Hematopoietic multipotent progenitor cell treated with erythropoietin and hydrocortisone succinate and interleukin-3 and kit ligand, for 8 days (in vitro differentiated cells): ENCODE results near the gene UTF1.
"Not testable (repeated sequence)": the region's sequence is repeated elsewhere in the genome, so short reads cannot be mapped to it uniquely, and the experiment has no call there.

Experiments used
- DNase-seq: peaks from one replicate; pipeline ENCODE4 v3.0.0-alpha.2; 2015

Gene UTF1

DNA sequence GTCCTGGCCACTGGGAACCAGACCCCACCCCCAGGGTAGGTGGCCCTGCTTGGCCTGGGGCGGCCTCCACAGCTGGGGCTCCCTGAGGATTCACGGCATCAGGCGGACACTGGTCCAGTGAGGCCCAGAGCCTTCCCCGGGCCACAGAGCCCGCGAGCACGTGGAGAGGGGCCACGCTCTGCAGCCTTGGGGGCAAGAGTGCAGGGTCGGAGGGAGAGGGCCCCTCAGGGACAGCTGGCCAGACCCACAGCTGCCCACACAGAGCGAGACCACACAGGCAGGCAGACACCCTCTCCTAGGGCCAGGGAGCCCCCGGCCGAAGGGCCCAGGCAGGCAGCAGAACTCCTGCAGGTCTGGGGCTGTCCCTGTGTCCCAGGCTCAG lies 18.3 kb downstream of the UTF1 start:
- no peak for DNase-seq

DNA sequence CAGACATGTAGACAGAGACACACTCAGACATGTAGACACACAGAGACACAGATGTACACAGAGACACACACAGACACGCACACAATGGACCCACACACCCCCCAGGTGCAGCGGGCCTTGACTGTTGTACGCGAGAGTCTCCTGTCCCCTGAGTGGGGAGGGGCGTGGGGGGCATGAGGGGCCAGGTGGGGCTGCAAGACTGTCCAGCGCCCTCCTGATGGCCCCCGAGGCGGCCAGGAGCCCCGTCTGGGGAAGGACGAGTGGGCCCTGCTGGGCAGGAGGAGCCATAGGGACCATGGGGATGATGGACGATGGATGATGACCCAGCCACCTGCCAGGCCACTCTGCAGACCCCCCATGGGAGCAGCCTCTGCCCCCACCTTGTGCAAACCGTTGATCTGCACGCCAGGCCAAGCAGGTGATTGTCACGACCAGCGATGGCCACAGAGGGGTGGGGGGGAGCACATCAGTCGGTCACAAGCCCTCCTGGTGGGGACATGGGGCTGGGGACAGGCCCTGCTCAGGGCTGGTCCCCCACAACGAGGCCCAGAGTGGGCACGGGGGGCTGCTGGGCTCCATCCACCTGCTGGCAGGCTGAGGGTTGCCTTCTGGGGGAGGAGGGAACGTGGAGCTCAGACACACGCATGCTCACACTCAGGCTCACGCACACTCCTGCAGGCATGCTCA lies 19.2 kb downstream of the UTF1 start:
- DNase-seq, result no peak

DNA sequence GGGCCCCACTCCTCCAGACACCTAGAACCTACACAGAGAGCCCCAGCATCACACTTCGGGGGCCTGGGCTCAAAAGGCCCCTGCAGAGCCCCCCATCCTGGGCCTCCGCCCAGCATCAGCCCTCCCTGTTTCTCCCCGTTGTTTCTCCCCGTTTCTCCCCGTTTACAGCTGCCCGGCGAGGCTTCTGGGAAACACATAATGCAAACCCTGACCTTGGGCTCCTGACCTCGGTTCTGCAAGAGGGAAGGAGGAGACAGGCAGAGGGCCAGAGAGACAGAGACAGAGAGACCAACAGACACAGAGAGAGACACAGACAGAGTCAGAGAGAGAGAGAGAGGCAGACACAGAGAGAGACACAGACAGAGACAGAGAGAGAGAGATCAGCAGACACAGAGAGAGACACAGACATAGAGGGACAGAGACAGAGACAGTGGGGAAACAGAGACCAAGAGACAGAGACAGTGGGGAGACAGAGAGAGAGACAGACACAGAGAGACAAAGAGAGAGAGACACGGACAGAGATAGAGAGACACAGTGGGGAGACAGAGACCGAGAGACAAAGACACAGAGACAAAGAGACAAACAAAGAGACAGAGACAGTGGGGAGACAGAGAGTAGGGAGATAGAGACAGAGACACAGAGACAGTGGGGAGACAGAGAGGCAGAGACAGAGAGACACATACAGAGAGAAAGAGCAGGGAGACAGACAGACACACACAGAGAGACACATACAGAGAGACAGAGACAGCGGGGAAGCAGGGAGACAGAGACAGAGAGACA lies 20.1 kb downstream of the UTF1 start:
- DNase-seq, result no peak

DNA sequence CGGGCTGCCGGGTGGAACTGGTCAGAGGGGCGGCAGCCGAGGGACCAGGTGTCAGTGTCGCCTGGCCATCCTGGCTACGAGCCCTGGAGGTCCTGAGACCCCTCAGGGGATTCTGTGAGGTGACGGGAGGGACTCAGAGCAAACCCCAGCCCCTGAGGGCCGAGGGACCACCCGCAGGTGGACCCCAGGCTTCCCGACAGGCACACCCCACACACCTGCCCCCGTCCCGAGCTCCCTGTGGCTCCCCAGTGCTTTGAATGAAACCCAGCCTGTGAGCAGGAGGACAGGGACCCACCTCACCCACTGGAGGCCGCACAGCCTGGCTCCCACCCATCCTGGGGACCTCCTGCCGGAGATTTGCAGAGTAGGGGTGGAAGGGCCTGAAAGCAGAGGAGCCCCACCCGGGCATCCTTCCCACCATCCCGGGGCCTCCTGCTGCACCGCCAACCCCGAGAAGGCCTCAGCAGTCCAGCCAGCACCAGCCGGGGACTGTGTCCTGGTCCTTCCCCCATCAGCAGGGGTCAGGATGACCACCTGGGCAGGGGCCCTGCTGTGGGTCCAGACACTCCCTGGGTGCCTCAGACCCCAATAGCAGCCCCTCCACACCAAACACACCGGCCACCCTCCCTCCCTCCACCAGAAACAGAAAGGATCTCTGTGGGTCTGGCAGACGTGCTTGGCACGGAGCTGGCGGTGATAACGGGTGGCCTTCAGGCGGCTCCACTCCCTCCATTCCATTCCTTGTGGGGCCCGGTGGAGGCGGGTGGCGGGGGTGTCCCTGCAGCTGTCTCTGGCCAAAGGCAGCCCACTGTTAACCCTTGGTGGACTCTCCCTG lies 21.6 kb downstream of the UTF1 start:
- peak; percentile 49 for DNase-seq

DNA sequence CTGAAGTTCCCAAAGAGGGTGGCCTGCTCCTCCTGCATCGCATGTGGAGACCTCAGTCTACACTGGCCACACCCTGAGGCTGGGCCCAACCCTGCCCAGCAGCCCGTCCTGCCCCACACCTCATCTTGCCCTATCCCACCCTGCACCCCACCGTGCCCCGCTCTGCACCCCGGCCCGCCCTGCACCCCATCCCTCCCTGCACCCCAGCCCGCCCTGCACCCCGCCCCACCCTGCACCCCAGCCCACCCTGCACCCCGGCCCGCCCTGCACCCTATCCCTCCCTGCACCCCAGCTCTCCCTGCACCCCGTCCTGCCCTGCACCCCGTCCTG lies 22.2 kb downstream of the UTF1 start:
- no peak for DNase-seq

DNA sequence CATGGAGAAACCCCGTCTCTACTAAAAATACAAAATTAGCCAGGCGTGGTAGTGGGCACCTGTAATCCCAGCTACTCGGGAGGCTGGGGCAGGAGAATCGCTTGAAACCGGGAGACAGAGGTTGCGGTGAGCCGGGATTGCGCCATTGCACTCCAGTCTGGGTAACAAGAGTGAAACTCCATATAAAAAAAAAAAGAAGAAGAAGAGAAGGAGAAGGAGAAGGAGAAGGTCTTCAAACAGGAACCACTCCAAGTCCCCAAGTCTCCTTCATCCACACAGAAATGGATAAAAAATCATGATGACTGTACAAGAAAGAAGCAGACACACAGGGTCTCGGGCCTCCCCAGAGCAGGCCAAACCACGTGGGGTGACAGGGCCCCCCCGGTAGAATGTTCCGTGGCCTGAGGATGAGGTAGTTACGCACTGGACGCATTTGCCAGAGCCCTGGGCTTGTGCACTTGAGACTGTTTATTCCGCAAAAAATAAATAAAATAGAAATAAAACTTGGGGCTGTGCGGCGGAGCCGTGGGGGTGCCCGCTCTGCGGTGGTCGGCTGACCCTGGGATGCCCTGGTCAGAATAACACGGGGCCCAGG lies 23.4 kb downstream of the UTF1 start:
- no peak for DNase-seq

DNA sequence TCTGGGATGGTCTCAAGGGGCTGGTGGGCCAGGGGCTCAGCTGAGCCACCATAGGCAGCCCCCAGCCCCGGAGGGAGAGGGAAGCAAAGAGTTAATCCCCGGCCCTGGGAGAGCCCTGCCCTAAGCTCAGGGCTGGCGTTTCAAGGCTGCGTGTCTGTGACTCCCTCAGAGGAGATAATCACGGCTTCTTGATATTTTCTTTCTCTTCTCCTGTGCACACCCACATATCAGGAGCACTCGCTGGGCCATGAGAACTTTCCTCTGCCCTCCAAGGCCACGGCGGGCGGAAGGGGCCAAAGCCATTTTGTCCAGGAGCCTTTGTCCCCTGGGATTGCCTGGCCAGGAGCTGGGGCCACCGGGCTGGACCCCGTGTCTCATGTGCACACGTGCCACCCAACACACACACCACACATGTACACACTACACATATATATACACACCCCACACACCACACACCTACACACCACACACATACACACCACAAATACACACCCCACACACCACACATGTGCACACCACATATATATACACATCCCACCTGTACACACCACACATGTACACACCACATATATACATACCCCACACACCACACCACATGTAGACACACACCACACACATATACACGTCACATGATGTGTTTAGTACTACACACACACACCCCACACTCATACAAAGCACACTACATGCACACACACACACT lies 24.6 kb downstream of the UTF1 start:
- DNase-seq, result peak; percentile 15

DNA sequence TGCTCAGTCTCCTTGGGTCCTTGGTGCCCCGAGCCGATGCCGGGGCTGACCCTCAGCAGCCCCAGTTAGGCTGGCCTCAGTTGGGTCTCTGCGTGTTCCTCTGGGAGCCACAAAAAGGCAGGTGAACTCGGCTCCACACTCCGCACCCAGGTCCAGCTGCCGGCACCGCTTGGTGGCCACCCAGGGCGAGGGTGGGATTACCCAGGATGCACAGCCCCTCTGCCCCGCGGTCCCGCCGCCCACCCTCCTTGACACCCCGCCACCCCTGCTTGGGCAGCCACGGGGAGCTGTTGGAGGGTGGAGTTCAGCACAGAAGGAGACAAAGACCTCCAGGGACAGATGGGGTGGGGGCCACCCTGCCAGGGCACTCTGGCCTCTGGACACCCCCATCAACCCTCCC lies 25.3 kb downstream of the UTF1 start:
- no peak for DNase-seq

DNA sequence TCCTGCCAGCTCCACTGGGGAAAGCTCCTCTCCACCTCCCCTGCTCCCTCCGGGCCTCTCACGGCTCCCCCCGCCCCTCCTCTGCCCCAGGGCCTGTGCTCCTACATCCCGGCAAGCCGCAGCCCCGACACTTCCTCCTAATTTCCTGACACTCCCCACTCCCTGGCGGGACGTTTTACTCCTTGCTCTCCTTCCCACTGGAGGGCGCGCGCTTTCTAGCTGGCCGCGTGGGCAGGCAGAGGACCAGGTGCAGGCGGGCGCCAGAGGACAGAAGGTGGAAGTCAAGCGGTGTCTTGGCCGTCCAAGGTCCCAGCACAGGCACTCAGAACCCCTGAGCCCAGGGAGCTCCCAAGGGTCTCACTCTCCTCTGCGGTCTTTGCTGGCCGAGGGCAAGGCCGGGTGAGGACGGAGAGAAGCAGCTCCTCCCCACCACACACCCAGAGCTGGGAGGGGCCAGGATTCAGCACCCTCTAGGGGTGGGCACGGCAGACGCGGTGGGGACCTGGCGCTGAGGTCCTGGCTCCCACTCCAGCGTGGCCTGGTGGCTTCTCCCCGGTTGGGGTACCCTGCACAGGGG lies 27.6 kb downstream of the UTF1 start:
- DNase-seq, result peak; percentile 66

DNA sequence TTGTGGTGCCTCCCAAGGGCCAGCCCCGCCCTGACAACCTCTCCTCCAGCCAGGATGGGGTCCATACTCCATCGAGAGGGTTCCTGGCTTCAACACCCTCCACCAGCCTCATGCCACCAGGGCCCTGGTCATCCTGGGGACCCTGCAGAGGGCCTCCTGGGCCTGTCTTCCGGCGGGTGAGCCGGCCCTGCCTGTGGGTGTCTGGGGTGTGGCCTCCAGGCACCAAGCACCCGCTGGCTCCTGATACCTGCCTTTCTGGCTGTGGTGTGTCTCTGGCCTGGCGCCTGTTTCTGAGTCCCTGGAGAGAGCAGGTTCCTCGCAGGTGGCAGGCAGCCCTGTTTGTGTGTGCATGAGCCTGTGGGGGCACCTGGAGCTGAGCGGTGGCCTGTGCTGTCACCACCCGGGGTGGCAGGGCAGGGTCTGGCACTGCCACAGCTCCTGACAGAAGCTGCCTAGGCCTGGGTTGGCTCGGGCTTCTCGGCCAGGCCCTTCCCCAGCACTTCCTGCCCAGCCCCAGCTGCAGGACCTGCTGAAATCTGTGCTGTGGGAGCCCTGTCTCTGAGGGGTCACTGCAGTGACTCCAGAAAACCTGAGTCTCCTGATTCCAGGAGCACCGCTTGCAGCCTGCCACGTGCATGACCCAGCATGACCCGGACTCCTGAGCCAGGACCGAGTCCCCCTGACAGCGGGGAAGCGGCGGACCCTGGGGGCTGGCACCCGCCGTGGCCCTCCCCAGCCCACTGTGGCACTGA lies 28.2 kb downstream of the UTF1 start:
- peak; percentile 54 for DNase-seq

DNA sequence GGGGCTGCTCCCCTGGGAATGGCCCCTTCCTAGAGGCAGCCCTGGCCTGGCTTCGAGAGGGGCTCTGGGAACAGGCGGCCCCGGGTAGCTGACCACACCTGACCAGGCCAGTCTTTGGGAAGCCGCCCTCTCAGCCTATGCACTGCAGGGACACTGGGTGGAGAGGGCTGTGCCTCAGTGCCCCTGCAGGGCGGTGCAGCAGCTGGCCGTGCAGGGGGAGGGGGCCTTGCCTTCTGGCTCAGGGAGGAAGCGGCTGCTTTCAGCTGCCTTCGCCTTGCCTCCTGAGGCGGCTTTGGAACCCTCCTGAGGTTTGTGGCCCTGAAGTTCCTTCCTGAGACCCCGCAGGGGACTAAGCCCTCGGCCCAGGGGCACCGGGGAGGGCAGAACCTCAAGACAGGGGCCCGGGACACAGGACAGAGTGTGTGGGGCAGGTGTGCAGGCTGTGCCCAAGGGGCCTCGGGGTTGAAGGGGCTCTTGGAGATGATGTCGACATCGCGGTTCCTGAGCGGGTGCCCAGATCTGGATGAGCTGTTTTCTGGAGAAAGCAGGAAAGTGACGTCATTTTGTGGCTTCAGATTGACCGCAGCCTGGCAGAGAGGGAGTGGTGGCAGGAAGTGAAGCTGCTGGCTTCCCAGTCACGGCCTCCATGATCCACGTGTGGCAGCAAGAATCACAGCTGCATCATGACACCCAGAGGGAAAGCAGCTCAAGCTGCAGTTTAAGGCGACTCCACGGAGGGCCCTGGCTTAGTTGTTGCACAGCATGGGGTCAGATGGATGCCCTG lies 29.0 kb downstream of the UTF1 start:
- DNase-seq, result peak; percentile 84

DNA sequence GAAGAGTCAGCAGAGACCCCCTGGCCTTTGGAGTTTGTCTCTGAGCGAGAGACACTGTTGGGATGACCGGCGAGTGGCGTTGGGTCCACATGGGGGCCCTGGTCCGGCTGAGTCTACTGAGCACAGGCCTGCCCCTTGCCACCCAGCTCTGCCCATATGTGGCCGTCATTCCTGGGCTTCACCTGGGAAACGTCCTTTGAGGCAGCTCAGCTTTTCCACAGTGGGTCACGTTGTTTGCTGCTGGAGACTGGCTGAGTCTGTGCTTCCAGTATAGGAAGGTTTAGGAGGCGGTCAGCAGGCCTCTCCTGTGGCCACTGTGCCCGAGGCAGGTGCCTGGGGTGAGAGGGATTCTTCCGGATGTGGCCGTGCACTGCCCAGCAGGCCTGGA lies 29.6 kb downstream of the UTF1 start:
- DNase-seq, result no peak

DNA sequence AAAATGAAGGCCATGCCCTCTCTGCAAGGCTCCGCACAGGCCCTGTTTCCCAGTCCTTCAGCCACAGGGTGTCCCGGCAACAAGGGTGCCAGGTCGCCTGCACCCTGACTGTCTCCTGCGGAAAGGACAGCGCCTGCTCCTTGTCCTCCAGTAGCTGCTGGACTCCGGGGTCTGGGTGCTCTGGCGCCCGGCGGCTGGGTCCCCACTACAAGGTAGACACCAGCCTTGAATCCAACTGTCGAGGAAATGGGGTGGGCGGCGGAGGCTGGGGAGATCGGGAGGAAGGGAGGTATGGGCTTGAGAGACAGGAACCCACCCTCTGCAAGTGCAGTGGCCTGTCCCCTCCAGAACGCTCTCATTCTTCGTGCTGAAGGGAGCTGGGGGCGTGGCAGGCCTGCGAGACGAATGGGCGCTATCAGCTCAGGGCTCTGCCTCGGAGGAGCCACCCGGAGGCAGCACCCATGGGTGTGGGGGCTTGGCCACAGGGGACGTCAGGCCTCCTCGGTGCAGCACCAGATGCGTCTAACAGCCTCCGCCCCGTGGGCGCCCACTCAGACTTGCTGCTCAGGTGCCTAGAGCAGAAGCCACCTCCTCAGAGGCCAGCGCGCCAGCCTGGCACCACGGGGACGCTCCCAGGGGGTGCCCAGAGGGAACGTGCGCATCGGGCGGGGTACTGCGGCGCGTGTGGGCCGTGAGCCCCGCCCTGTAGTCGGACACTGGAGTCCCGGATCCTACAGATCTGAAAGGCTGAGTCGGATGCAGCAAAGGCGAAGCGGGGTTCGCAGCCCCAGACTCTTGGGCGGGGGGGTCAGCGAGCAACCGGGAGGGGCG lies 31.1 kb downstream of the UTF1 start:
- peak; percentile 75 for DNase-seq

DNA sequence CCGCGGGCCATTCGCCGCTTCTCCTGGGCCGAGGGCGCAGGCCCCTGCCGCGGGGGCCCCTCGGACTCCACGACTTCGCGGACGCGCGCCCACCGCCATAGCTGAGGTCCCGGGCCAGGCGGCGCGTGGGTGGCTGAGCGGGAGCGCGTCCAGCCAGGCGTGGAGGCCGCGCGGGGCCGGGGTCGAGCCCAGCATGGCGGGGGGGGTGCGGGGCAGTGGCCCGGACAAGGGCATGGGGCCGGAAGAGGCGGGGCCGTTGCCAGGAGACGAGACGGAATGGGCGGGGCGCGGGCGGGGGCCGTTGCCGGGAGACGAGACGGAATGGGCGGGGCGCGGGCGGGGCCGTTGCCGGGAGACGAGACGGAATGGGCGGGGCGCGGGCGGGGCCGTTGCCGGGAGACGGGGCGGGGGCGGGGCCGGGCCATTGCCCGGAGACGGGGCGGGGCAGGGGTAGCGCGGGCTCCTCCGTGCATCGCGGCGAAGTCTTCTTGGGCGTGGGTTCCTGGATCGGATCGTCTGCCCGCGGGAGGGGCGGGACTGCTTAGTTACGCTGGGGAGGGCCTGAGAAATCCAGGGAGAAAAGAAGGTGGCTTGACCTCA lies 31.8 kb downstream of the UTF1 start:
- DNase-seq, result peak; percentile 86

DNA sequence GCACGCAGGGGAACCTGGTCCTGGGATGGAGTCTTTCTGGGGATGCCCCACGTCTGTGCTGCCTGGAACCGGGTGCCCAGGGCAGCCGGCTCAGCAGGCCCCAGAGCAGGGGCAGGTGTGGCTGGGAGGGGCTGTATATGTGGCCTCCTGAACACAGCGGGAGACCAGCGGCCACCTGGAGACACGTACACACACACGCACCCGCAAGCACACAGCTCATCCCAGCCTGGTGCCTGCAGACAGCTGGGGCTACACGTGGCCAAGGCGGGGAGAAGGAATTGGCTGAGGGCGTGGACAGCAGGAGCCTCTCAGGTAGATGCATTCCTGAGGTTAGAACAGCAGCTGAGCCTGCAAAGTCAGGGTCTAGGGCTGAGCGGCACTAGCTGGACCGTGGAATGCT lies 32.7 kb downstream of the UTF1 start:
- DNase-seq, result no peak

DNA sequence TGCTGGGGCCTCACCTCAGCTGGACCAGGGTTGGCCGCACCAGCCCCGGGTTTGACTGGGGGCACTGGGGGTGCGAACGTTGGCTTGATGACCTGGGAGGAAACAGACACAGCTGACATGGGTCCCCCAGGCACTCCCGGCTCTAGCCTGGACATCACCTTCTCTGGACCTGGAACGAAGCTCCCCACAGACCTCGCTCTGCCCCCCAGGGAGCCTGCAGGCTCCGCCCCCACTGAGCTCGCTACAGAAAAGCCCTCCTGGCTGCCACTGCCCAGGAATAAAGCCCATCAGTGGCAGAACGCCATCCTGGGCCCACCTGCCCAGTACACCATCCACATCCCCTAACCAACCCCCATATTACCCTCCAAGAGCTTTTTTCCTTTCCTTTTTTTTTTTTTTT lies 33.7 kb downstream of the UTF1 start:
- no peak for DNase-seq

DNA sequence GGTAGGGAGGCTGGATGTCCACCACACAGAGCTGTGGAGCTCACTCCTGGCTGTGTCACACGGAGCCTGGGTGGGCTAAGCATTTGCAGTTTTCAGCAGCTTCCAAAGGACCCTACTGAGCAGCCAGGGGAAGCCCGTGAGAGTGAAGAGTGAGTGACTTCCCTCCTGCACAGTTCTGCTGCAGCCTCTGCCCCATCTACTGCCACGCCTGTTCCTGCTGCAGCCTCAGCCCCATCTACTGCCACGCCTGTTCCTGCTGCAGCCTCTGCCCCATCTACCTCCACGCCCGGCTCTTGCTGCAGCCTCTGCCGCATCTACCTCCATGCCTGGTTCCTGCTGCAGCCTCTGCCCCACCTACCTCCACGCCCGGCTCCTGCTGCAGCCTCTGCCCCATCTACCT lies 34.4 kb downstream of the UTF1 start:
- no peak for DNase-seq

DNA sequence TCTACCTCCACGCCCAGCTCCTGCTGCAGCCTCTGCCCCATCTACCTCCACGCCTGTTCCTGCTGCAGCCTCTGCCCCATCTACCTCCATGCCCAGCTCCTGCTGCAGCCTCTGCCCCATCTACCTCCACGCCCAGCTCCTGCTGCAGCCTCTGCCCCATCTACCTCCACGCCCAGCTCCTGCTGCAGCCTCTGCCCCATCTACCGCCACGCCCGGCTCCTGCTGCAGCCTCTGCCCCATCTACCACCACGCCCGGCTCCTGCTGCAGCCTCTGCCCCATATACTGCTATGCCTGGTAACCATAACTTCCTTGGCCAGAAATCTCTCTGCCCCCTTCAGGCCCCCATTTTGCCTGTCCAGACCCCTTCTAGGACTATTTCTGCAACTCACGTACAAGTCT lies 35.0 kb downstream of the UTF1 start:
- DNase-seq, result not testable (repeated sequence)

DNA sequence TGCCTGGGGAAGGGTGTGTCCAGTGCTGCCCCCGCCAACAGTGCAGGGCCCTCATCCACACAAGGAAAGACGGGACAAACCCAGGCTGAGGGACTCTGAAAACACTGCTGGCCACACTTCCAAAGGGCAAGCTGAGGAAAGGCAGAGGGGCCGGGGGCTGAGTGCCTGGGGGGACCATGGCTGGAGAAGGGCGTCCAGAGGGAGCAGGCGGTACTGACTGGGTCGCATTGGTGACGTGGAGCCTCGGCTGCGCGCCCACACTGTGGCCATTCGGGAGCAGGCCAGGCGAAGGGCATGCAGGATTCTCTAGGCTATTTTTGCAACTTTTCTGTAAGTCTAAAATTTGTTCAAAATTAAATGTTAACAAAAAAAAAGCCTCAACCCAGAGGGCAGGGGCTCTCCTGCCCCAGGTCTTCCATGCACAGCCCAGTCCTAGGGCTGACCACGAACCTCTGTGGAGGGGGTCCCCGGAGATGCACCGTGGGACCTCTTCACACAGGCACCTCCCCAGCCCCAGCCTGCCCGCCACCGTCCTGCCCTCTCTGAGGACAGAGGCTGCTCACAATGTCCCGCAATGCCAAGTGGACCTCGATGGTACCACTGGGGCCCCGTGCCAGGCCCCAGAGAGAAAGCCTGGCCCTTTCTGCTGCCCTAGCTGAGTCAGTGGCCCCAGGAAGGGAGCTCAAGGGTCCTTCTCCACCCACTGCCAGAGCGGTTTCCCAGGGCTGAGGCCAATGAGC lies 36.2 kb downstream of the UTF1 start:
- no peak for DNase-seq
